ENCODE data around the gene CUL4A. TPM values are rescaled to one million over a fixed set of nuclear protein-coding genes. Genes with fewer than 3 reads are reported as not detected.

Gene CUL4A
- total and polyA plus RNA-seq, 2 donors (not counting 3 experiments of a cell fraction or from before 2014, with no cell fraction given), result 37.9 to 80.0 TPM

GRCh38 chr13:113202912-113203311 lies 6.5 kb upstream of the CUL4A start:
- Histone ChIP-seq H3K4me1 (ENCODE audit: control insufficient read depth, extremely low read depth, insufficient read depth, low read length) (peaks cover 11% of the 10 kb centered on the region), H3K4me2 (ENCODE audit: insufficient read depth, low read length) (no peak overlapping the region), H4K20me1 (replicated peaks; ENCODE audit: control insufficient read depth, extremely low read depth, insufficient read depth, low read length) (no peaks in the 10 kb centered on the region), H3K4me3 (replicated peaks in 1 of 3; ENCODE audit: insufficient read depth in 1 of 3, low read depth in 1 of 3, low read length in 3 of 3) (no peak overlapping the region), H3K36me3 (ENCODE audit: control insufficient read depth in 2 of 2, extremely low read depth in 1 of 2, insufficient read depth in 2 of 2, low read length in 2 of 2) (peaks cover 5 to 7% of the 10 kb centered on the region in 2 experiments), H2AFZ (ENCODE audit: low read depth, low read length) (no peak overlapping the region), H3K27me3 (ENCODE audit: control insufficient read depth in 2 of 2, insufficient read depth in 2 of 2, low read length in 2 of 2) (no peaks in the 10 kb centered on the region), H3K9me3 (replicated peaks; ENCODE audit: control insufficient read depth, insufficient read depth, low read length) (no peaks in the 10 kb centered on the region), H3K9me1 (replicated peaks; ENCODE audit: control insufficient read depth, extremely low read depth, insufficient read depth, low read length) (no peaks in the 10 kb centered on the region), H3K9ac (replicated peaks; ENCODE audit: extremely low read depth, insufficient read depth, low read length) (no peak overlapping the region), H3K79me2 (ENCODE audit: control insufficient read depth, insufficient read depth, low read length) (peaks cover 78% of the 10 kb centered on the region), H3K27ac (ENCODE audit: insufficient read depth, low read depth, low read length) (no peak overlapping the region)
- ChIA-PET CTCF (no interaction called here), POLR2A (no interaction called here)
- no peak for DNase-seq (ENCODE audit: low read depth, low spot score)
- intact Hi-C loops (cut with micrococcal nuclease) (no loop called here), dilution Hi-C loops (cut with MboI; ENCODE audit: extremely low pct_ligation_motif_present, low sequenced_read_pairs) (no loop called here)
- FAIRE-seq, result no peak
- BruUV-seq (replicated peaks), result no TSS peak
- TF ChIP-seq JUN (IDR thresholded peaks at IDR 0.05; ENCODE audit: borderline replicate concordance, insufficient read depth, insufficient read length, low read depth), result no peak
- no peak for TF ChIP-seq FOS (IDR thresholded peaks at IDR 0.05; ENCODE audit: borderline replicate concordance, insufficient read depth, low read length)
- no peak for TF ChIP-seq MAX (IDR thresholded peaks at IDR 0.05; ENCODE audit: insufficient read depth, insufficient read length)
- TF ChIP-seq GATA2 (IDR thresholded peaks at IDR 0.05; ENCODE audit: insufficient read depth, insufficient read length, low read depth, low read length), result no peak
- no peak for TF ChIP-seq MYC (IDR thresholded peaks at IDR 0.05; ENCODE audit: low read depth, low read length)

- Histone ChIP-seq H3K4me1 (ENCODE audit: control insufficient read depth, extremely low read depth, insufficient read depth, low read length) (peaks cover 11% of the 10 kb centered on the region), H3K9me1 (replicated peaks; ENCODE audit: control insufficient read depth, extremely low read depth, insufficient read depth, low read length) (no peaks in the 10 kb centered on the region), H3K27me3 (ENCODE audit: control insufficient read depth in 2 of 2, insufficient read depth in 2 of 2, low read length in 2 of 2) (no peaks in the 10 kb centered on the region), H3K9ac (replicated peaks; ENCODE audit: extremely low read depth, insufficient read depth, low read length) (no peak overlapping the region), H3K79me2 (ENCODE audit: control insufficient read depth, insufficient read depth, low read length) (peaks cover 84% of the 10 kb centered on the region), H3K9me3 (replicated peaks; ENCODE audit: control insufficient read depth, insufficient read depth, low read length) (no peaks in the 10 kb centered on the region), H4K20me1 (replicated peaks; ENCODE audit: control insufficient read depth, extremely low read depth, insufficient read depth, low read length) (no peaks in the 10 kb centered on the region), H3K27ac (ENCODE audit: insufficient read depth, low read depth, low read length) (no peak overlapping the region), H3K4me3 (replicated peaks in 1 of 3; ENCODE audit: insufficient read depth in 1 of 3, low read depth in 1 of 3, low read length in 3 of 3) (no peak overlapping the region), H3K4me2 (ENCODE audit: insufficient read depth, low read length) (no peak overlapping the region), H2AFZ (ENCODE audit: low read depth, low read length) (no peak overlapping the region), H3K36me3 (ENCODE audit: control insufficient read depth in 2 of 2, extremely low read depth in 1 of 2, insufficient read depth in 2 of 2, low read length in 2 of 2) (peaks cover 5 to 7% of the 10 kb centered on the region in 2 experiments)
- ChIA-PET POLR2A (no interaction called here), CTCF (no interaction called here)
- BruUV-seq (replicated peaks), result no TSS peak
- dilution Hi-C loops (cut with MboI; ENCODE audit: extremely low pct_ligation_motif_present, low sequenced_read_pairs), result no loop called here
- DNase-seq (ENCODE audit: low read depth, low spot score) (no peak), FAIRE-seq (no peak)
- no peak for TF ChIP-seq MAX (IDR thresholded peaks at IDR 0.05; ENCODE audit: insufficient read depth, insufficient read length)
- TF ChIP-seq EZH2 (IDR thresholded peaks at IDR 0.05; ENCODE audit: borderline replicate concordance, low read depth, low read length, severe bottlenecking), result no peak
- TF ChIP-seq FOS (IDR thresholded peaks at IDR 0.05; ENCODE audit: borderline replicate concordance, insufficient read depth, low read length), result no peak
- intact Hi-C loops (cut with micrococcal nuclease), result no loop called here
Observed at GRCh38 chr13:113203507-113204377, 5.7 kb upstream of the CUL4A start.

All from endothelial cell of umbilical vein (primary cell).